Motor neuron (in vitro differentiated cells): ENCODE results near the gene MGA. TPM values are rescaled to one million over a fixed set of nuclear protein-coding genes. Genes with fewer than 3 reads are reported as not detected.

ENCODE experiments used
- ATAC-seq, 8 experiments: fragments of 200-7000 bp; cut with Tn5 transposase; replicated peaks in 6 of 8; 2 replicates each; pipeline ENCODE4 v1.8.0; 2021; ENCODE audit warnings: mild to moderate bottlenecking in 8 of 8, moderate library complexity in 8 of 8
- H3K27ac ChIP-seq, 2 donors: fragments of 250-450 bp; sonication (Bioruptor Pico); 2 replicates each; pipeline ENCODE4 v1.9.0; 2021; ENCODE audit warnings: antibody characterized with exemption in 2 of 2, mild to moderate bottlenecking in 2 of 2, moderate library complexity in 1 of 2
- H3K4me1 ChIP-seq, 2 donors: fragments of 250-450 bp; sonication (Bioruptor Pico); replicated peaks in 1 of 2; 2 replicates each; pipeline ENCODE4 v1.6.1; 2021; ENCODE audit warnings: antibody characterized with exemption in 2 of 2, mild to moderate bottlenecking in 2 of 2, moderate library complexity in 1 of 2
- H3K4me3 ChIP-seq, 5 donors: fragments of 250-450 bp; sonication (Bioruptor Pico); 2 replicates each; pipeline ENCODE4 v1.9.0; 2021; ENCODE audit warnings: antibody characterized with exemption in 5 of 5, mild to moderate bottlenecking in 5 of 5, moderate library complexity in 4 of 5
- WGBS, 10 experiments: fragments of 450-650 bp; shearing (Covaris generic); methylation state at CpG; one replicate each; pipeline ENCODE4 v1.0.0; 2022; 5-methylcytosine and 5-hydroxymethylcytosine counted together
- in situ Hi-C, 9 experiments: fragments of 400-800 bp; cut with MboI; loops; one replicate each; pipeline ENCODE4 v1.15.0; 2021; ENCODE audit warnings: low sequenced_read_pairs in 9 of 9, low pct_unique_long_range_greater_than_20kb in 2 of 9; ENCODE audit not compliant: unreplicated experiment in 9 of 9
- total RNA-seq, 8 experiments: library from RNA; unstranded; fragments of 300-600 nt; gene quantifications; 2 replicates each; pipeline versions ENCODE4 v1.2.3 to v1.2.4, GENCODE V29; 2022

MGA gene
- total RNA-seq, 8 experiments from 2014 or later, result 22.0 to 49.6 (median 38.0) TPM

DNA sequence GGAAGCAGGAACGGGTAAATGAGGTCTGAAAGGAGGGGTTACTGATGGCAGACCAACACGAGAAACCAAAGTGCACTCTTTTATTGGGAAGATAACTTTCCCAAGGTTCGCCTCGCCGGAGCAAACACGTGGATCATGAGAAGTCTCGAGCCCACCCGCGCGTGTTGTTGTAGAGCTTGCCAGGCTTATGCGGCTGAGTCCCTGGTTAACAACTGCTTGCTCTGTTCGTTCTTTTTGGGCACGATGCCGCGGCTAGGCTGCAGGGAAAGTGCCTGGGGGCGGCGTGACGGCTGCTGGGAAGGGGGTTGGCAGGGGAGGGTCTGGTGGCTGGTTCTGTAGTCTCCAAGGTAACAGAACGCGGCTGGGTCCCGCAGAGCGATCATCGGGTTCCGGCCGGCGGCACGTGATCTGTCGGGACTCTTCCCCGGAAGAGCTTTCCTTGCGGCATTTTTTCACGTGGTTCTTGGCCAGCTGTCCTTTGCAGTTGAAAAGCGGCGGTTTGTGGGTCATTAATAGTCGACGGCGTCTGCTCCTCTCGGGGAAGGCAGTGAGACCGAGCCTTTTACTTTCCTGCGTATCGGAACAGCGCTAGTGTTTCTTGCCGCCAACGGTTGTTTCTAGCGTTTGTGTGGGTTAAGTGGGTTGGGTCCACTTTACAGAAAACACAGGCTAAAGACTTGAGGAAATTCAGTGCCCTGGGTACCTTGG, 1.5 kb downstream of the MGA start:
- Histone ChIP-seq H3K4me1 (peaks cover 4 to 6% of the 10 kb centered on the region in 2 donors), H3K4me3 (peak overlapping the region; percentile 33 to 66 (median 50)), H3K27ac (peak overlapping the region; percentile 27 to 53)
- in situ Hi-C loops, result no loop called here
- WGBS, 10 experiments, result 0 to 10% (median 1%) methylated on average over 2 to 15 of the region's 44 CpGs; no CpG with 5 or more reads in 4 of the 10 experiments
- ATAC-seq, result peak; percentile 54 to 74 (median 63)

DNA sequence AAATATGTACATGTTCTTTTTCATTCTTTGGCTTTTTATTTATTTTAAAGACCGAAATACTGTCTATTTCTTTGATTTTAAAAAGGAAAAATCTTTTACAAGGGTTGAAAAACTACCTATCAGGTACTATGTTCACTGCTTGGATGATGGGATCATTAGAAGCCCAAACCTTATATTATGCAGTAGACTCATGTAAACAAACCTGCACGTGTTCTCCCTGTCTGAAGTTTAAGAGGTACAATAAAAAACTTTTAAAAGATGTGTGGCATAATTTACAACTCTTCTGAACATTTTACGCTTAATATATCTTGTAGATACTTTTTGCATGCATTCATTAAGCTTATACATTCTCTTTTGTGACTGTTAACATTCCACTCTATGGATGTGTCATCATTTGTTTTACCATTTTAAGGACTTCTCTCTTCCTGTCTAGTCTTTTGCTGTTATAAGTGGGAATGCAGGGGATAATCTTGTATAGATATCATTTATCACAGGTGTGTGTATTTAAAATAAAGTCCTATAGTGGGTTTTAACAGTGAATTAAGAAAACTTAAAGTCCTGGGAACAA, 6.2 kb downstream of the MGA start:
- 26 to 100% (median 87%) methylated on average over 1 to 3 of the region's 3 CpGs for WGBS, 10 experiments
- Histone ChIP-seq H3K27ac (no peak overlapping the region), H3K4me1 (peaks cover 0 to 6% of the 10 kb centered on the region in 2 donors), H3K4me3 (no peak overlapping the region)
- in situ Hi-C loops, result no loop called here
- peak in 2 of 8 experiments; percentile 8 to 44 for ATAC-seq

DNA sequence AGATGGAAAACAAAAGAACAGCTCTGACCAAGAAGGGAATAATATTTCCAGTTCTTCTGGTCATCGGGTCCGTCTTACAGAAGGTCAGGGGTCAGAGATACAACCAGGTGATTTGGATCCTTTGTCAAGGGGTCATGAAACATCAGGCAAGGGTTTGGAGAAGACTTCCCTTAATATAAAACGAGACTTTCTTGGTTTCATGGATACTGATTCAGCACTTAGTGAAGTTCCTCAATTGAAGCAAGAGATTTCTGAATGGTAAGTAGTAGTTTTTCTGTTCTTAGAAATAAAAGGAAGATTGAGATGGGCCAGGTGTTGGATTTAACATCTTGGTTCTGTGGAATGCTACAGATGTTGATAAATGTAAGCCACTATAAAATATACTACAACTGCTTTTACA, 9.5 kb downstream of the MGA start:
- in situ Hi-C loops, result no loop called here
- WGBS, 10 experiments, result 80 to 100% (median 92%) methylated on average over 1 to 3 of the region's 3 CpGs; no CpG with 5 or more reads in 3 of the 10 experiments
- no peak overlapping the region for H3K27ac ChIP-seq

DNA sequence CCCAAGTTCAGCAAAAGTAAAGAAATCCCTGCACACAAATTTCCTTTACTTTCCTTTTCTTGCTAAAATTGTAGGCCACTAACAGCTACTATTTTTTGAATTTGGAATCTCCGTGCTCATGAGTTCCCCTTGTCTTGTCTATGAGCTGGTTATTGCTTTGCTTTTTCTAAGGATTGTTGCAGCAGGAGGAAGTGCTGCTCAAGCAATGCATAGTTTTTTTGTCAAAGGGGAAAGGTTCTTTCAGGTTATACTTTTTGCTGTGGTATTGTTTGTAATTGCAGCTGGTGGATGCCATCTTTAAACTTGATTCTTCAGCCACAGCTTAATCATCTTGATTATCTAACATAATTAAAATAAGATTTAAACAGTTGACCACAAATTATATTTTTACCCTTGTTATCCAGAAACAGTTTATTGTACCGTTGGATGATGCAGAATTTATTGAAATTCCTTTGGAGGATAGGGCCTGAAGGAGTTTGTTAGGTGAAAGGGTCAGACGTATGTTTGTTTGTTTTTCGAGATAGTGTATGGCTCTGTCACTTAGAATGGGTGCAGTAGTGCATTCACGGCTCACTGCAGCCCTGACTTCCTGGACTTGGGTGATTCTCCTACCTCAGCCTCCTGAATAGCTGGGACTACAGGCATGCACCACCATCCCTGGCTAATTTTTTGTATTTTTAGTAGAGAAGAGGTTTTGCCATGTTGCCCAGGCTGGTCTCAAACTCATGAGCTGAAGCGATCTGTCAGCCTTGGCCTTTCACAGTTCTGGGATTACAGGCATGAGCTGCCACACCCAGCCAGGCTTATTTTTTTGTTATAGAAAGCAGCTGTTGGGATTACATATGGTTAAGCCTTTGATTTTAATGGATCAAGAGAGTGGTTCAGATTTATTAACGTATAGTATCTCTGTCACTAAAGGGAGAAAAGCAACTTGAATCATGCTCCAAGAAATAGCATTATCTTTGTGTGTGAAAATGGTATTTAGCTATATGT, 11.7 kb downstream of the MGA start:
- peak in 1 of 8 experiments; percentile 46 for ATAC-seq
- 56 to 100% (median 87%) methylated on average over 1 to 7 of the region's 7 CpGs; no CpG with 5 or more reads in 1 of the 10 experiments for WGBS, 10 experiments
- Histone ChIP-seq H3K4me1 (peaks cover 0 to 2% of the 10 kb centered on the region in 2 donors), H3K27ac (no peak overlapping the region), H3K4me3 (no peak overlapping the region)
- in situ Hi-C loops, result no loop called here

More for the DNA sequence above, 9.5 kb downstream of the MGA start:
- no peak for ATAC-seq
- peaks cover 0 to 2% of the 10 kb centered on the region in 2 donors for H3K4me1 ChIP-seq
- H3K4me3 ChIP-seq, result no peak overlapping the region

DNA sequence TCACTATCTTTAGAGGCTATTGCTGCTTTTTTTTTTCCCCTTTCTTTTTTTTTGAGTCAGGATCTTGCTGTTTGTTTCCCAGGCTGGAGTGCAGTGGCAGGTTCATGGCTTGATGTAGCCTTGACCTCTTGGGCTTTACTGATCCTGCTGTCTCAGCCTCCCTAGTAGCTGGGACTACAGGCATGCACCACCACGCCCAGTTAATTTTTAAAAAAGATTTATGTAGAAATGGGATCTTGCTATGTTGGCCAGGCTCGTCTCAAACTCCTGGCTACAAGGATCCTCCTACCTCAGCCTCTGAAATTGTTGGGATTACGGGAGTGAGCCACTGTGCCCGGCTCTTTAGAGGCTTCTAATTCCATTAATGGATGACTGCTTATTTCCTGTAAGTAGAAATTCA, 15.1 kb downstream of the MGA start:
- Histone ChIP-seq H3K27ac (no peak overlapping the region), H3K4me3 (no peak overlapping the region), H3K4me1 (peaks cover 0 to 2% of the 10 kb centered on the region in 2 donors)
- 66 to 100% (median 97%) methylated on average over 1 to 4 of the region's 4 CpGs; no CpG with 5 or more reads in 1 of the 10 experiments for WGBS, 10 experiments
- in situ Hi-C loops, result no loop called here
- no peak for ATAC-seq

DNA sequence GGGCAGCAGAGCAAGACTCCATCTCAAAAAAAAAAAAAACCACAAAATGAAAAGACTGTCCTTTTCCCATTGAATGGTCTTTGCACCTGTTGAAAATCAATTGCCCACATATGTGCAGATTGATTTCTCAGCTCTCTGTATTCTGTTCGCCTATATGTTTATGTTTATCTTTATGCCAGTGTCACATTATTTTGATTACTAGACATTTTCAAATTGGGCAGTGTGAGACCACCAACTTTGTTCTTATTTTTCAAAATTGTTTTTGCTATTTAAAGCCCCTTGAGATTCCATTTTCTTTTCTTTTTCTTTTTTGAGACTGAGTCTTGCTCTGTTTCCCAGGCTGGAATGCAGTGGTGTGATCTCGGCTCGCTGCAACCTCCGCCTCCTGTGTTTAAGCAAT, 18.5 kb downstream of the MGA start:
- H3K4me3 ChIP-seq, result no peak overlapping the region
- no peak overlapping the region for H3K27ac ChIP-seq
- no peak for ATAC-seq
- H3K4me1 ChIP-seq, result no peaks in the 10 kb centered on the region
- 86 to 100% (median 99%) methylated on average over 1 to 4 of the region's 4 CpGs; no CpG with 5 or more reads in 2 of the 10 experiments for WGBS, 10 experiments
- in situ Hi-C loops, result no loop called here

DNA sequence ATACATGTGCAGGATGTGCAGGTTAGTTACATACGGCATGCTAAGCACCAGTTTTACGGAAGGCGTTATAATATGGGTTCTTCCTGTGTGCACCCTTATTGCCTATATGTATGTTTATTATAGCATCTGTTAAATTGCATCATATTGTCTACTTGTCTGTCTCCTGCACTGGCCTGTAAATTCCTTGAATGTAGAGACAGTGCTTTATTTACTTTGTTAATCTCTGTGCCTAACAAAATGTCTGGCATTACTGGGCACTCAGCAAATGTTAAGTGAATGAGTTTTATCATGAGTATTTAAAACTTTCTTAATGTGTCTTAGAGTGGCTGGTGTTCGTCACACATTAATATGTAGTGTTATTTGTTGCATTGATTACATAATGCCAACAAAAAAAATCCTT, 23.8 kb downstream of the MGA start:
- Histone ChIP-seq H3K27ac (no peak overlapping the region), H3K4me3 (no peak overlapping the region), H3K4me1 (no peaks in the 10 kb centered on the region)
- 63 to 100% (median 95%) methylated on average over 1 to 4 of the region's 4 CpGs for WGBS, 10 experiments
- peak in 1 of 8 experiments; percentile 68 for ATAC-seq
- in situ Hi-C loops, result no loop called here

DNA sequence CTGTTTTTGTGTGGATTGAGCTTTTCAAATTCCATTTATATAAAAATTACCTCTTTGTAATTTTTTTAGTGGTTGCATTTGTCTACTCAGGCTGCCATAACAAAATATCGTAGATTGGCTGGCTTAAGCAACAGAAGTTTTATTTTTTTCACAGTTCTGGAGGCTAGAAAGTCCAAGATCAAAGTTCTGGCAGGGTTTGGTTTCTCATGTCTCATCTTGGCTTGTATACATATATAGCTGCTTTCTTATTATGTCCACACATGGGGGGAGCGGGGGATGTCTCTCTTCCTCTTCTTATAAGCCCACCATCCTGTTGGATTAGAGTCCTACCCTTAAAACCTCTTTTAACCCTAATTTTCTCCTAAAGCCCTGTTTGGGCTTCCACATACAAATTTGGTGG, 28.5 kb downstream of the MGA start:
- Histone ChIP-seq H3K4me1 (no peaks in the 10 kb centered on the region), H3K27ac (no peak overlapping the region), H3K4me3 (no peak overlapping the region)
- no peak for ATAC-seq
- 47 to 100% (median 91%) methylated on average over 1 to 2 of the region's 2 CpGs for WGBS, 10 experiments
- in situ Hi-C loops, result no loop called here

DNA sequence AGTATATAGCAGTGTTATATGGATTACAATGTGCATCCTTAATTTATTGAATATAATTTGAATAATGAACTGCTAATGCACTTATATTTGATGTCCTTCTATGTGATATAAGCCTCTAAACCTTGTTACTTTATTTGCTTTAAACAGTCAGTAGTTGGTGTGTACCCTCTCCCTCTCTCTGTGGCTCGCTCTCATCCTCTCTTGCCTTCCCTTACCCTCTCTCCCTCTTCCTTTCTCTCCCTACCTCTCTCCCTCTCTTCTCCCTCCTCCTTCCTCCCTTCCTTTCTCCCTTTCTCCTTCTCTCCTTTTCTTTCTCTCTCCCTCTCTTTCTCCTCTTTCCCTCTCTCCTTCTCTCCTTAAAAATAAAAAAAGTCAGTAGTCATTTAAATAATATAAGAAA, 28.9 kb downstream of the MGA start:
- Histone ChIP-seq H3K4me3 (no peak overlapping the region), H3K27ac (no peak overlapping the region), H3K4me1 (no peaks in the 10 kb centered on the region)
- in situ Hi-C loops, result no loop called here
- WGBS, 10 experiments, result 93 to 100% (median 100%) methylated on average over 1 of the region's 1 CpG; no CpG with 5 or more reads in 1 of the 10 experiments
- no peak for ATAC-seq

DNA sequence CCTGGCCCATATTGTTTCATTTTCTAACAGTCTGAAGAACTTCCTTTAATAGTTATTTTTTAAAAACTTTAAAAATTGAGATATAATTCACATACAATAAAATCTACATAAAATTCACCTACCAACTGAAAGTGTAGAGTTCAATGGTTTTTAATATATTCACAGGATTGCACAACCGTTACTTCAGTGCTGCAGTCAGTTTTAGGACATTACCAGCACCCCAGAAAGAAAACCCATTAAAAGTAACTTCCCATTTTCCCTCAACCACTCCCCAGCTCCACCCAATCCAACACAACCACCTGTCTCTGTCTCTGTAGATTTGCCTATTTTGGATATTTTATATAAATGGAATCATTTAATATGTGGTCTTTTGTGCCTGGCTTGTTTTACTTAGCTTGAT, 29.6 kb downstream of the MGA start:
- Histone ChIP-seq H3K27ac (no peak overlapping the region), H3K4me1 (no peaks in the 10 kb centered on the region), H3K4me3 (no peak overlapping the region)
- ATAC-seq, result no peak
- 100% methylated on average over 1 of the region's 1 CpG; no CpG with 5 or more reads in 6 of the 10 experiments for WGBS, 10 experiments
- in situ Hi-C loops, result no loop called here

DNA sequence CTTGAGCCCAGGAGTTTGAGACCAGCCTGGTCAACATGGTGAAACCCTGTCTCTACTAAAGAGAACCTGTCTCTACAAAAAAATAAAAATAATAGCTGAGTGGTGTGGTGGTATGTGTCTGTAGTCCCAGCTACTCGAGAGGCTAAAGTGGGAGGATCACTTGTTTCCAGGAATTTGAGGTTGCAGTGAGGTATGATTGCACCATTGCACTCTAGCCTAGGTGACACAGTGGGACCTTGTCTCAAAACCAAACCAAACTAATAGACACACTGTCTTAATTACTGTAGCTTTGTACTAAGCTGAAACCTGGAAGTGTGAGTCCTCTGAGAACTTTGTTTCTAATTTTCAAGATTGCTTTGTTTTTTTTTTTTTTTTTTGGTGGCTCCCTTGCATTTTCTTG, 30.4 kb downstream of the MGA start:
- 60 to 100% (median 80%) methylated on average over 1 of the region's 1 CpG; no CpG with 5 or more reads in 5 of the 10 experiments for WGBS, 10 experiments
- Histone ChIP-seq H3K4me3 (no peak overlapping the region), H3K4me1 (no peaks in the 10 kb centered on the region), H3K27ac (no peak overlapping the region)
- no peak for ATAC-seq
- in situ Hi-C loops, result no loop called here

DNA sequence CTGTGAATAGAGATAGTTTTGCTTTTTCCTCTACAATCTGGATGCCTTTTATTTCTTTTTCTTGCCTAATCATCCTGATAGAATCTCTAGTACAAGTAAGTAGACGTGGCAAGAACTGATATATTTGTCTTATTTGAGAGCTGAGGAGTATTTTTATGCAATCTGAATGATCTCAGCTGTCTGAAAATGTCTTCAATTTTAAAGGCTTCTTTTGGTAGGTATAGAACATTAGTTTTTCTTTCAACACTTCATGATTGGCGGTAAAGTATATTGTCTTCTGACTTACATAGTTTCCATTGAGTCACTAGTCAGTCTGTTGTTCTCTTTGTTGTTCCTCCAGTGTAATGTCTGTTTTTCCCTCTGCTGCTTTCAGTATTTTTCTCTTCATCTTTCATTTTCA, 31.3 kb downstream of the MGA start:
- H3K27ac ChIP-seq, result no peak overlapping the region
- ATAC-seq, result peak in 1 of 8 experiments; percentile 22
- in situ Hi-C loops, result no loop called here

DNA sequence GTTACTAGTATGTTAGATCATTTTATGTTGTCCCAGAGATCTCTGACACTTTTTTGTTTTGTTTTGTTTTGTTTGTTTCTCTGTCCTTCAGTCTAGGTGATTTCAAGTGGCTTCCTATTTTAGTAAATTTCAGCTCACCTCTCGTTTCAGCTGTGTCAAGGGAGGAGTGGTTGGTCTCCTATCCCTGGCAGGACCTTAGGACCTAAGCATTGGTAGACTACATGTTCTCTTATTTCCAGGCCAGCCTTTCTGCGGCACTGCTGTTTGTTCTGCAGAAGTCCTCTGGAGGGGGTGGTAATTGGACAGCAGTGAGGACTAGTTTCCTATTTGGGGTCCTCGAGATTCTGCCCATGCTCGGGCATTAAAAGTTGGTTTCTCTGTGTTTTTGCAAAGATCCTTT, 31.8 kb downstream of the MGA start:
- no peaks in the 10 kb centered on the region for H3K4me1 ChIP-seq
- in situ Hi-C loops, result no loop called here
- H3K27ac ChIP-seq, result no peak overlapping the region
- ATAC-seq, result no peak
- no peak overlapping the region for H3K4me3 ChIP-seq
- 13 to 90% (median 83%) methylated on average over 1 to 4 of the region's 4 CpGs for WGBS, 10 experiments

More for the DNA sequence above, 31.3 kb downstream of the MGA start:
- 30 to 100% (median 61%) methylated on average over 1 to 2 of the region's 2 CpGs for WGBS, 10 experiments
- Histone ChIP-seq H3K4me3 (no peak overlapping the region), H3K4me1 (no peaks in the 10 kb centered on the region)
